ENCODE data around the gene ITGB8. TPM values are rescaled to one million over a fixed set of nuclear protein-coding genes. Genes with fewer than 3 reads are reported as not detected.
A peak's percentile ranks its signal among the peaks of the same experiment; 100 is the strongest.

ITGB8 gene
- total RNA-seq, 1 donor, result 13.0 TPM

DNA sequence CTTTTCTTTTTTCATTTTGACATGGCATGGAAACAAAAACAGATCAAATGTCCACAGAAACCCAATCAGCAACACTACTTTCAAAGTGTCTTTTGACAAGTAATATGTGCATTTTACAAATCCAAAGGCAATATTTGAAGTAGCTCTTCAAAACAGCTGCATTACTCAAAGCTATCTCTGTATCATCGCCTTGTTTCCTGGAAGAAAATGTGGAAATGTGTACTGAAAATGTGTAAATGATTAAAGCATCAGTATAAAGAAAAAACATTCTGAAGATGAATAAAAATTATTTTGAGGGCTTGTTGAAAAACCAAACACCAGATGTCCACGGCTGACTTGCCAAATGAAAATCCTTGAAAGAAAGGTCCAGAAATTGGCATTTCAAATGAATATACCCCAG lies 16.5 kb upstream of the ITGB8 start:
- no peak overlapping the region for H3K4me3 ChIP-seq (ENCODE audit: low read depth, low read length)
- TF ChIP-seq, protein P1, sequence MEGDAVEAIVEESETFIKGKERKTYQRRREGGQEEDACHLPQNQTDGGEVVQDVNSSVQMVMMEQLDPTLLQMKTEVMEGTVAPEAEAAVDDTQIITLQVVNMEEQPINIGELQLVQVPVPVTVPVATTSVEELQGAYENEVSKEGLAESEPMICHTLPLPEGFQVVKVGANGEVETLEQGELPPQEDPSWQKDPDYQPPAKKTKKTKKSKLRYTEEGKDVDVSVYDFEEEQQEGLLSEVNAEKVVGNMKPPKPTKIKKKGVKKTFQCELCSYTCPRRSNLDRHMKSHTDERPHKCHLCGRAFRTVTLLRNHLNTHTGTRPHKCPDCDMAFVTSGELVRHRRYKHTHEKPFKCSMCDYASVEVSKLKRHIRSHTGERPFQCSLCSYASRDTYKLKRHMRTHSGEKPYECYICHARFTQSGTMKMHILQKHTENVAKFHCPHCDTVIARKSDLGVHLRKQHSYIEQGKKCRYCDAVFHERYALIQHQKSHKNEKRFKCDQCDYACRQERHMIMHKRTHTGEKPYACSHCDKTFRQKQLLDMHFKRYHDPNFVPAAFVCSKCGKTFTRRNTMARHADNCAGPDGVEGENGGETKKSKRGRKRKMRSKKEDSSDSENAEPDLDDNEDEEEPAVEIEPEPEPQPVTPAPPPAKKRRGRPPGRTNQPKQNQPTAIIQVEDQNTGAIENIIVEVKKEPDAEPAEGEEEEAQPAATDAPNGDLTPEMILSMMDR (IDR thresholded peaks at IDR 0.05; ENCODE audit: insufficient read depth, low read depth, low read length), result no peak
- DNase-seq (ENCODE audit: low read depth), result no peak

DNA sequence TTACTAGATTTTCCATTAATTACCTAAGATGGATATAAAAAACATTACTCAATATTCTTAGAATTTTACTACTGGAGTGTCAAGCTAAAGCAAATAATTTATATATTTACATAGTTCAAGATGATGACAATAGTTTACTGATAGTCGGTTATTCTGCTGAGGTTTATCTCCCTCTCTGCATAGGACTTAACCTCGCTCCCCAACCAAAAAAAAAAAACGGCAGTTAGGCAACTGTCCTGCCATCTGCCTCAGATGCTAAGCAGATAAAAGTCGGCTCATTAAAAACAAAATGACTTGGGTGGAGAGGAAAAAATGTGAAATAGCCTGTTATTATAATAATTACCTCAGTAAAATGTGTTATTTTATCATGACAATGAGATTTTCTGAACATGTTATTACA lies 14.0 kb upstream of the ITGB8 start:
- TF ChIP-seq, protein P1 (IDR thresholded peaks at IDR 0.05; ENCODE audit: insufficient read depth, low read depth, low read length), result no peak
- DNase-seq (ENCODE audit: low read depth), result peak; percentile 70
- H3K4me3 ChIP-seq (ENCODE audit: low read depth, low read length), result no peak overlapping the region

DNA sequence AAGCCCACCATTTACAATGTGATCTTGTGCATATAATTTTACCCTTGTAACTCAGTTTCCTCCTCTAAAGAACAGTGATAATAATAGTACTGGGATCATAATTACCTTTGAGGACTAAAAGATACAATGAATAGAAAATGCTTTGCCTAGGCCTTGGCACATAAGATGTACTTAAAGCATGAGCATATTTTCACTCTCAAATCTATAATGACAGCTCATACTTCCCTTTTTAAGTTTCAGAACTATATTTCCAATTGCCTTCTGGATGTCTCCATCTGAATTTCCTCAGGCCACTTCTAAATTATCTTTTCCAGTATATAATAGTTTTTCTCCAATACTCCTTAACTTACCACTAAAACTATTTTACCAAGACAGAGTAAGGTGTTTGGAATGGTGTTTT lies 13.3 kb upstream of the ITGB8 start:
- no peak for DNase-seq (ENCODE audit: low read depth)
- H3K4me3 ChIP-seq (ENCODE audit: low read depth, low read length), result no peak overlapping the region
- TF ChIP-seq, protein P1 (IDR thresholded peaks at IDR 0.05; ENCODE audit: insufficient read depth, low read depth, low read length), result no peak

DNA sequence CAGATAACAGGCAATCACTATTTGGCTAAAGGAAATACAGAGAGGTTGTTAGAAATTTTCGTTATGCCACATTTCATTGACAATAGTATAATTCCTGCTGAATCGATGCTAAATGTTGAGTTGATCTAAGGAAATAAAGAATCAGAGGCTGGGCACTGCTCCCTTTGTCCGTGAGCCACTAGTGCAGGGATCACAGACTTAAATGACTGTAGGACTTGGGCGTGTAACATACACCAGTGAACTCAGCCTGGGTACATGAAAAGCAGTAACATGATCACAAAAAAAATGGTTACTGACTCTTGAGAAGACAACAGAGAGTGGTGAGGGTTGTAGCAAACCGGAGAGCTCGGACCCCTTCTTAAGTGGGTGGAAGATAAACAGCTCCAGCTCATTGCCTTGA lies 11.8 kb upstream of the ITGB8 start:
- TF ChIP-seq, protein P1 (IDR thresholded peaks at IDR 0.05; ENCODE audit: insufficient read depth, low read depth, low read length), result no peak
- DNase-seq (ENCODE audit: low read depth), result no peak

DNA sequence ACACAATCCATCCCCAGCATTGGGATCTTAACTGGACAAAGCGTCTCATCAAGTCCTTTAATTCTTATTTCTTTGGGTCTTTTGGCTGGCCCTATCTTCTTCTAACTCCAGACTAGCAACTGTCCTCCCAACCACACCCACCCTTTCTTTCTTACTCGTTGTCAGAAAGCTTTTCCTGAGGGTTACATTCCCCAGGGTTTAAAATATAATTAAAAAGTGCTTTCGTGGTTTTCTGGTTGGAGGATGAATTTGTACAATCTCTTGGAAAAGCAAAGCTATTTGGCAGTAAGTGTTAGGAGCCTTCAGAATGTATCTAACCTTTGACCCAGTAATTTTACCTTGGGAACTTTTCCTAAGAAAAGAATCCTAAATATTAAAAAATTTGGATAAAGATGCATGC lies 10.4 kb upstream of the ITGB8 start:
- TF ChIP-seq, protein P1 (IDR thresholded peaks at IDR 0.05; ENCODE audit: insufficient read depth, low read depth, low read length), result no peak
- no peak overlapping the region for H3K4me3 ChIP-seq (ENCODE audit: low read depth, low read length)
- DNase-seq (ENCODE audit: low read depth), result no peak

More for the DNA sequence above, 11.8 kb upstream of the ITGB8 start:
- H3K4me3 ChIP-seq (ENCODE audit: low read depth, low read length), result no peak overlapping the region

DNA sequence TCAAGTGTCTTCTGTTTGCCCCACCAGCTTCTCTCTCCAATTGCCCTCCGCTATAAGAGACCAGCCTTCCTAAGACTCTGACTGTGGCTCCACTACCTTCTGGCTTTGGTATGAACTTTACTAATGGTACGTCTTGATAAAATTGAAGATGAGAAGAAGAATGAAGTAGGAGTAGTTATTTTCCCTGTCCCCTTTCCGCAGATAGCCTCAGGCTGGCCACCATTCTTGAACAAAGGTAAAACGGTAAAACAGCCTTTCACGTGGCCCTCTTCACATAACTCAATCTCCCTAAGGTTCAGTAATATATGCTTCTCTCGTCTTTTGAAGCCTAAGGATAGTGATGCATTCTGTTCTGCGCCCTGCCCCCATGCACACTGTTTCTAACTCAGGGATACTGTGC lies 9.9 kb upstream of the ITGB8 start:
- TF ChIP-seq, protein P1 (IDR thresholded peaks at IDR 0.05; ENCODE audit: insufficient read depth, low read depth, low read length), result no peak
- DNase-seq (ENCODE audit: low read depth), result no peak
- no peak overlapping the region for H3K4me3 ChIP-seq (ENCODE audit: low read depth, low read length)

DNA sequence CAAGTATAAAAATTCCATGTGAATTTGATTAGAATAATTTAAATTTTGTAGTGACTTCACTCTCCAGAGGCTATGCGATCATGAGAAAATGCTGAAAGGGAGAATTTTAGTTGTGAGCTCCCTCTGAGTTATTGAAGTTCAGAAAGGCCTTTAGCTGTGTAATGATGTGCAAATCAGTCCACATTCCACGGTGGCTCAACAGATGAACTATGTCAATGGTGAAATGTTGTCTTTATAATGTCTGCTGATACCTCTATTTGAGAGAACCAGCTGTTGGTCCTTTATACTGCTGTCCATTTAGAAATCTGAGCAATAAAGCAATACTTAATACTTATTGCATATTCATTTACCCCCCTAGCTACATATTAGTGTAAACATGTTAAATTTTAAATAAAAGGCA lies 7.1 kb upstream of the ITGB8 start:
- DNase-seq (ENCODE audit: low read depth), result peak; percentile 23
- H3K4me3 ChIP-seq (ENCODE audit: low read depth, low read length), result no peak overlapping the region
- TF ChIP-seq, protein P1 (IDR thresholded peaks at IDR 0.05; ENCODE audit: insufficient read depth, low read depth, low read length), result no peak

All from fibroblast of villous mesenchyme (primary cell).